ENCODE results near the gene INKA2. TPM values are rescaled to one million over a fixed set of nuclear protein-coding genes. Genes with fewer than 3 reads are reported as not detected.

The INKA2 gene
- total RNA-seq, 1 donor from 2014 or later: 5.5 TPM

DNA sequence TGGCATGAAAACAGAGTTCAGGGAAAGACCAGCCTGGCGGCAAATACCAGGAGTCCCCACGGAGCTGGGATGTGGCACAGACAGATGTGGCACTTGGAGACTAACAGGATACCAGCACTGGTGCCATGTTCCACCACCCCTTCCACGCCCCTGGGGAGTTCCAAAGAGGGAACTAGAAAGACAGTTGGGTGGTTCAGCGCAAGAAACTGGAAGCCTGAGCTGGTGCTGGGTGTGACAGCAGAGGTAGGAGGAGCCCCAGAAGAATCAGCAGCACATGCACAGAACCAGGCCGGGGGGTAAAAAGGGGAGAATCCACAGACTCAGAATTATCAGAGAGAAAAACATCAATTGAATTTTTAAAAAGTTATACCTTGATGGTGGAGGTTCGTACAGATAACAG is 38.9 kb upstream of the INKA2 start:
- Mint-ChIP-seq H3K36me3 (ENCODE audit: unreplicated experiment) (no peaks in the 10 kb centered on the region), H3K4me1 (ENCODE audit: unreplicated experiment) (peaks cover 28% of the 10 kb centered on the region), H3K4me3 (ENCODE audit: unreplicated experiment) (no peak overlapping the region), H3K9me3 (ENCODE audit: unreplicated experiment) (no peaks in the 10 kb centered on the region), H3K27me3 (ENCODE audit: unreplicated experiment) (no peaks in the 10 kb centered on the region), H3K27ac (ENCODE audit: unreplicated experiment) (peak overlapping the region; percentile 55)
- TF ChIP-seq, protein P1, sequence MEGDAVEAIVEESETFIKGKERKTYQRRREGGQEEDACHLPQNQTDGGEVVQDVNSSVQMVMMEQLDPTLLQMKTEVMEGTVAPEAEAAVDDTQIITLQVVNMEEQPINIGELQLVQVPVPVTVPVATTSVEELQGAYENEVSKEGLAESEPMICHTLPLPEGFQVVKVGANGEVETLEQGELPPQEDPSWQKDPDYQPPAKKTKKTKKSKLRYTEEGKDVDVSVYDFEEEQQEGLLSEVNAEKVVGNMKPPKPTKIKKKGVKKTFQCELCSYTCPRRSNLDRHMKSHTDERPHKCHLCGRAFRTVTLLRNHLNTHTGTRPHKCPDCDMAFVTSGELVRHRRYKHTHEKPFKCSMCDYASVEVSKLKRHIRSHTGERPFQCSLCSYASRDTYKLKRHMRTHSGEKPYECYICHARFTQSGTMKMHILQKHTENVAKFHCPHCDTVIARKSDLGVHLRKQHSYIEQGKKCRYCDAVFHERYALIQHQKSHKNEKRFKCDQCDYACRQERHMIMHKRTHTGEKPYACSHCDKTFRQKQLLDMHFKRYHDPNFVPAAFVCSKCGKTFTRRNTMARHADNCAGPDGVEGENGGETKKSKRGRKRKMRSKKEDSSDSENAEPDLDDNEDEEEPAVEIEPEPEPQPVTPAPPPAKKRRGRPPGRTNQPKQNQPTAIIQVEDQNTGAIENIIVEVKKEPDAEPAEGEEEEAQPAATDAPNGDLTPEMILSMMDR (IDR thresholded peaks at IDR 0.05): no peak
- DNase-seq (ENCODE audit: extremely low spot score, unreplicated experiment): no peak

DNA sequence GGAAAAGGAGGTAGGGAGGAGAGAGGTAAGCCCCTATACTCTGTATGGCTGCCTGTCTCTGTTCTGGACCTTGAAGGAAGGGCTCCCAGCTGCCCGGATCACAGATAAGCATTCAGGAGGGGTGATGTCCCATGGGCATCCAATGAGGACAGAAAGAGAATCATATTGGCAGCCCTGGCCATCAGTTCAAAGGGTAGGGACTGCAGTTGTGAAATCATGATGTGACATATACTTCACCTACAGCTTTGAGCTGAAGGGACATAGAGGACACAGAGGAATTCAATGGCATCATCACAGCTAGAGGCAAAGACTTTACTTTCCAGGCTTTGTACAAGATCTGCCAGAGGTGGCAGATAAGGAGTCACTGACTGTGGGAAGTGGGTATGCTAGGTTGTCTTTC is 38.1 kb upstream of the INKA2 start:
- Mint-ChIP-seq H3K4me1 (ENCODE audit: unreplicated experiment) (peaks cover 28% of the 10 kb centered on the region), H3K27me3 (ENCODE audit: unreplicated experiment) (no peaks in the 10 kb centered on the region), H3K9me3 (ENCODE audit: unreplicated experiment) (no peaks in the 10 kb centered on the region), H3K4me3 (ENCODE audit: unreplicated experiment) (no peak overlapping the region), H3K36me3 (ENCODE audit: unreplicated experiment) (no peaks in the 10 kb centered on the region), H3K27ac (ENCODE audit: unreplicated experiment) (no peak overlapping the region)
- DNase-seq (ENCODE audit: extremely low spot score, unreplicated experiment): no peak
- TF ChIP-seq, protein P1 (IDR thresholded peaks at IDR 0.05): no peak

DNA sequence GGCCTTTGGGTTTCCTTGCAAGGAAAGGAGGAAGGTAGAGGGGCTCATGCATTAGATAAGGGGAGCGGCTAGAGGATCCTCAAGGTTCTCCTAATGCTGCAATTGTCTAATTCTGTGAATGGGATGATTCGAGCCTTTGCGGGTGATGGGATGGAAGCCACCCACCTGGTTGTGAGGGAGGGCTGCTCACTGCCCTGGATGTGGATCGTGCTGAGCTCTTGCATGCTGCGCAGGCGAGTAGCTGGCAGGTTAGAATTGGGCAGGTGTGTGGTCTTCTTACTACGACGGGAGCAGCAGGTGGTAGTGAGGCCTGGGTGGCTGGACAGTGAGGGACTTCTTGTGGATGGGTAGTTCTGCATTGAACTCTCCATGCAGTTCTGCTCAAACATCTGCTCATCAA is 37.7 kb upstream of the INKA2 start:
- no peak for DNase-seq (ENCODE audit: extremely low spot score, unreplicated experiment)
- no peak overlapping the region for H3K27ac Mint-ChIP-seq (ENCODE audit: unreplicated experiment)
- no peaks in the 10 kb centered on the region for H3K36me3 Mint-ChIP-seq (ENCODE audit: unreplicated experiment)
- peaks cover 28% of the 10 kb centered on the region for H3K4me1 Mint-ChIP-seq (ENCODE audit: unreplicated experiment)
- TF ChIP-seq, protein P1 (IDR thresholded peaks at IDR 0.05): no peak
- no peaks in the 10 kb centered on the region for H3K27me3 Mint-ChIP-seq (ENCODE audit: unreplicated experiment)
- H3K4me3 Mint-ChIP-seq (ENCODE audit: unreplicated experiment): no peak overlapping the region
- no peaks in the 10 kb centered on the region for H3K9me3 Mint-ChIP-seq (ENCODE audit: unreplicated experiment)

DNA sequence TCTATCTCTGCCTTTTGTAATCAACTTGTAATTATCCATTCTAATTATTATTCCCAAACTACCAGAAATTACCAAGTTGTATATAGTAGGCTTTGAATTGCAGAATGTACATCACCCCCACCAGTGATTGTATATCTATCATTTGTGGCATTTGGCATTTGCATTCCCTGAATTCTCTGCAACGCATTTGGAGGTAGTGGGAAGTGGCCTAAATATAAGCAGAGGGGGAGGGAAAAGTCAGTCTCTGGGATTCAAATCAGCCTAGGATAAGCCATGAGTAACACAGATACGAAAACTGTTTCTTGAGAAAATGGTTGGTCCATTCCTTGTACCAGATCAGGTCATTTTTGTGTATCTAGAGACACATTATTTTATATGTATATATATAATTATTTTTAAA is 37.2 kb upstream of the INKA2 start:
- H3K27ac Mint-ChIP-seq (ENCODE audit: unreplicated experiment): peak overlapping the region; percentile 0
- H3K9me3 Mint-ChIP-seq (ENCODE audit: unreplicated experiment): no peaks in the 10 kb centered on the region
- DNase-seq (ENCODE audit: extremely low spot score, unreplicated experiment): no peak
- no peaks in the 10 kb centered on the region for H3K36me3 Mint-ChIP-seq (ENCODE audit: unreplicated experiment)
- H3K4me1 Mint-ChIP-seq (ENCODE audit: unreplicated experiment): peaks cover 28% of the 10 kb centered on the region
- no peaks in the 10 kb centered on the region for H3K27me3 Mint-ChIP-seq (ENCODE audit: unreplicated experiment)
- TF ChIP-seq, protein P1 (IDR thresholded peaks at IDR 0.05): no peak
- H3K4me3 Mint-ChIP-seq (ENCODE audit: unreplicated experiment): no peak overlapping the region

DNA sequence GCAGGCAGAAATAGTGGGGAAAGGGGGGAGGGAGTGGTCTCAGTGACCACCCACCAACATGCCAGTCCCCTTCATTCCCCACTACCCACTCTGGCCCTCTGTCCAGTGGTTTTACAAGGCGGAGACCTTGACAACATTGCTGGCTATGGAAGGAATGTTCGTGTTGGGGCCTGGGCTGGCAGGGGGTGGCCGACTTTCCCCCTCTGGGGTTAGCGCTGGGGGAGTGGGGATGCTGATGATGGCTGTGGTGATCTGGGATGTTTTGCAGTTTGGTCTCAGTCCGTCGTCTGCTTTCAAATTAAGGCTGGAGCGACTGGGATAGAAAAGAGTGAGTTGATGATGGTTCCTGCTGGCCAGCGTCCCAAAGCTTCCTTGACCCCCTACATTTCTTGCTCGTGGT is 36.8 kb upstream of the INKA2 start:
- DNase-seq (ENCODE audit: extremely low spot score, unreplicated experiment): no peak
- peak overlapping the region; percentile 0 for H3K27ac Mint-ChIP-seq (ENCODE audit: unreplicated experiment)
- no peaks in the 10 kb centered on the region for H3K36me3 Mint-ChIP-seq (ENCODE audit: unreplicated experiment)
- H3K9me3 Mint-ChIP-seq (ENCODE audit: unreplicated experiment): no peaks in the 10 kb centered on the region
- TF ChIP-seq, protein P1 (IDR thresholded peaks at IDR 0.05): no peak
- peaks cover 28% of the 10 kb centered on the region for H3K4me1 Mint-ChIP-seq (ENCODE audit: unreplicated experiment)
- H3K27me3 Mint-ChIP-seq (ENCODE audit: unreplicated experiment): no peaks in the 10 kb centered on the region
- no peak overlapping the region for H3K4me3 Mint-ChIP-seq (ENCODE audit: unreplicated experiment)

Data from osteocyte (in vitro differentiated cells).